Right renal pelvis (tissue), 4 donors: Measurements from ENCODE around the gene BHLHE23. TPM values are rescaled to one million over a fixed set of nuclear protein-coding genes. Genes with fewer than 3 reads are reported as not detected.
"Not testable (repeated sequence)": the region's sequence is repeated elsewhere in the genome, so short reads cannot be mapped to it uniquely, and the experiment has no call there.

ENCODE experiments used
- DNase-seq, 4 donors: peaks; one replicate each; pipeline ENCODE4 v3.0.0-alpha.2; 2013; ENCODE audit warnings: low read depth in 4 of 4, low spot score in 3 of 4, missing footprints in 1 of 4
- polyA plus RNA-seq, 4 donors: library from polyadenylated mRNA; unstranded; fragments of 120-200 nt; gene quantifications; one replicate each; pipeline ENCODE4 v1.2.1, GENCODE V29; 2013; ENCODE audit not compliant: insufficient read length in 4 of 4

BHLHE23 gene
- polyA plus RNA-seq, 4 donors: 0.08 TPM; not detected in 3

DNA sequence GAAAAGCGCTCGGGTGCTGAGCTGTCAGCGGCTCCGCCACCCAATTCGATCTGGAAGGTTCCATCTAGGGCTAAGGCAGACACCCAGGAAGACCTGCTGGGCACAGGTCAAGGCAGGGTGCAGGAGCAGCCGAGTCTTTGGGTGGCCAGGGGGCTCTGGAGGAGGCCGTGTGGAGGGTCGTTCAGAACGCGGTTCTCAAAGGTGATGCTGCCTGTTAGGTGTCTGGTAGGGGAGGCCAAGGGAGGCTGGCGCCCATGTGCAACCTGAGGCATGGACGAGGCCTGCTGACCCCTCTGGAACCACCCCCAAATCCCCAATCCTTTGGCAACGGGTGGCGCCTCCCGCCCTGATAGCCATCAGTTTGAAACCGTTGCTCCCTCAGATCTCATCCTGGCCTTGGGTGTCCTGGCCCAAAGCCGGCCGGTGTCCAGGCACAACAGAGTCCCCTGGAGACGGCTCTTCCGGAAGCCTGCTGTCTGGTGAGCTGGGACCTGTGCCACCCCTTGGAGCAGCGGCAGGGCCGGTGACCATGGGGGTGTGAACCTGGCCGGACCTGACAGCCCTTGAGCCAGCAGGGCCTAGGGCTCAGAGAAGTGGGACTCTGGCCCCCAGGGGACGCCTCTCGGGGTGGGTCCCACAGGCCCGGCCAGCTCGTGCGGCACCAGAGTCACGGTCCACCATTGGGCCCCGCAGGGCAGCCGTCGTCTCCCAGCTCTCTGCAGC is 43.7 kb downstream of the BHLHE23 start:
- no peak for DNase-seq

DNA sequence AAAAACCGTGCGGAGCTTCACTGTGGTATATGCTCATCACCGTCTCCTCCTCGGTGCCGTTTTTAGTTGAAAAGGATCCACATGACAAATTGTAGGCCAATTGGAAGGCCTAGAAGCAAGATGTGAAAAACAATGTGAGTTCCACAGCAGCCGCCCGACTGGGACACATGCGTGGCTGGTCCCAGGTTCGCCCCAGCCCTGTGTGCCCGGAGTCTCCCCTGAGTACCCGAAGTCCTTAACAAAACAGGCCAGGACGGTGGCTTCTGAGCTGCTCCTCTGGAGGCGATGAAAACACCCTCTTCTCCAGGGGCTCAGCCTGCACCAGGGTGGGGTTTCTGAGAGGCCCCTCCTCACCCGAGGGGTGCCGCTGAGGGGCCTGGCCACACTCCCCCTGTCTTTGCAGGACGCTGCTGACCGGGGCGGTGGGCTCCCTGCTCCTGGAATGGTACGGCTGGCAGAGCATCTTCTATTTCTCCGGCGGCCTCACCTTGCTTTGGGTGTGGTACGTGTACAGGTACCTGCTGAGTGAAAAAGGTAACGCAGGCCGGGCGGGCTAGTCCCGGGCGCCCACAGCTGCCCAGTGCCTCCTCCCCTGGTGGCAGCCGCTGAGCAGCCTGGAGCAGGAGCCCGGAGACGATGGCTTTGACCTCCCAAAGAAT is 44.4 kb downstream of the BHLHE23 start:
- no peak for DNase-seq

DNA sequence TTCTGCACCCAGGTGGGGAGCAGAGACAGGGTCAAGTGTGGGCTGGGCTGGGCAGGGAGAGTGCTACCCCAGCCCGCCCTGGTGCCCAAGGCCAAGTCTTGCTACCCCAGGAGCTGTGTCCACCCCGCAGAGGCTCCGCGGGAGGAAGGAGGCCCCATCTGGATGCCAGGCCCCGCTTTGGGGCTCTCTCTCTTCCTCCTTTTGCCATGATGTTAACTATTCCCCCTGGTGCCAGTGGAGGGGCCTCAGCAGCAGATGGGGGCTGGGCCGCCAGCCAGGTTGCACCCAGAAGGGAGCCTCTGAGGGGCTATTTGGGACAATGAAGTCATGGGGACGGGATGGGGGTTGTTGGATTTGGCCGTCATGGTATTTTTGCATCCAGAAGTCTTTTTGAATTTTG is 45.0 kb downstream of the BHLHE23 start:
- DNase-seq: no peak

DNA sequence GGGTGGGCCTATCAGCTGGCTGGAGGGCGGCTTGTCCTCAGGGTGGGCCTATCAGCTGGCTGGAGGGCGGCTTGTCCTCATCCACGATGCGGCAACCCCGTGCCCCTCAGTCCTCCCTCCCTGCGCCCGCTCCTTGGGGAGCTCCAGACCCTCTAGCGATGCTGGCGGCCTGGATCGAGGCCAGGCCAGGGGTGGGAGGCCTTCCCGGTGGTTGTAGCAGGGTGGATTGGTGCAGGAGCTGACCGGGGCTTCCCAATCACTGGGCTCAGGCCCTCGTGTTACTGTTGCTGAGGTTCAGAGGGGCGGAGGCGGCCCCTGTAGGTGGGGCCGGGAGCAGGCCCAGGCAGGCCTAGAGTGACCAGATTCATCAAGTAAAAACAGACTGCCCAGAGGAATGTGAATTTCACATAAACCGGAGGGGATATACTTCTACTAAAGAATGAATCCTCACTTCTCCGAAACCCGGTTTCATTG is 45.4 kb downstream of the BHLHE23 start:
- DNase-seq: no peak

DNA sequence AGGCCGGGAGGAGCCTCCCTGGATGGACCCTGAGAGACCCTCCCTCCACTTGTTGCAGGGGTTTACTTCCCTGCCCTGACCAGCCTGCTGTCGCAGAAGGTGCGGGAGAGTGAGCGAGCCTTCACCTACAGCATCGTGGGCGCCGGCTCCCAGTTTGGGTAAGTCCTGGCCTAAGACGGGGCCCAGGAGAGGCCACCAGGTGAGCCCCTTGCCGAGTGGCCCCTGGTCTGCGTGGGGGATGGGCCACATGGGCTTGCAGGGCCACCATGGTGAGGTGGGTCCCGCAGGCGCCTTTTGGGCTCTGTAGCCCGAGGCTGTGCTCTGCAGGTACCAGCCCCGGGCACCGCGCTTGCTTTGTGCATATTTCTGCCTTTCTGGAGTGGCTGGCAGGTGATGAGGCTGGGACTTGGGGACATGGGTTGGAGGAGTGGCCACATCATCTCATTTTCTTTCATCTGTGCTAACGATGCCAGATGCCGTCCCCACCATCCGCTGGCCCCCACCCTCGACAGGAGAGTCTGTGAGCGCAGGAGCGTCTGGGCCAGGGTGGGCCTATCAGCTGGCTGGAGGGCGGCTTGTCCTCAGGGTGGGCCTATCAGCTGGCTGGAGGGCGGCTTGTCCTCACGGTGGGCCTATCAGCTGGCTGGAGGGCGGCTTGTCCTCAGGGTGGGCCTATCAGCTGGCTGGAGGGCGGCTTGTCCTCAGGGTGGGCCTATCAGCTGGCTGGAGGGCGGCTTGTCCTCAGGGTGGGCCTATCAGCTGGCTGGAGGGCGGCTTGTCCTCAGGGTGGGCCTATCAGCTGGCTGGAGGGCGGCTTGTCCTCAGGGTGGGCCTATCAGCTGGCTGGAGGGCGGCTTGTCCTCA is 46.1 kb downstream of the BHLHE23 start:
- DNase-seq: not testable (repeated sequence)

DNA sequence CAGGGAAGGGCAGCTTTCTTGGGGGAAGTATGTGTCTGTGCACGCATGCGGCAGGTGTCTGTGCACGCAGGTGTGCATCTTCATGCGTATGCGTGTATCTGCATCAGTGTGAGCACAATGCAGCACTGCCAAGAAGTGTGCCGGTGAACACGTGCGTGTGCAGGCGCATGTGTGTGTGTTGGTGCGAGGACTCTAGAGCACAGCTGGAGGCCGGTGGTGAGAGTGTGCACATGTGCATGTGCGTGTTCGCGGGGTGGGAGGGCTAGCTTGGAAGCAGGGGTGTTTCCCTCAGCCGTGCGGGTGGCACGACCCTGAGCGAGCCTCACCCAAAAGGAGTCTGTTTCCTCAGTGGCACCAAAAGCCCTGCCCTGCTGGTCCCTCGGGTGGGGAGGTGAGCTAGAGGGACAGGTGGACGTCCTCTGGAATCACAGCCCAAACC is 46.7 kb downstream of the BHLHE23 start:
- no peak for DNase-seq

DNA sequence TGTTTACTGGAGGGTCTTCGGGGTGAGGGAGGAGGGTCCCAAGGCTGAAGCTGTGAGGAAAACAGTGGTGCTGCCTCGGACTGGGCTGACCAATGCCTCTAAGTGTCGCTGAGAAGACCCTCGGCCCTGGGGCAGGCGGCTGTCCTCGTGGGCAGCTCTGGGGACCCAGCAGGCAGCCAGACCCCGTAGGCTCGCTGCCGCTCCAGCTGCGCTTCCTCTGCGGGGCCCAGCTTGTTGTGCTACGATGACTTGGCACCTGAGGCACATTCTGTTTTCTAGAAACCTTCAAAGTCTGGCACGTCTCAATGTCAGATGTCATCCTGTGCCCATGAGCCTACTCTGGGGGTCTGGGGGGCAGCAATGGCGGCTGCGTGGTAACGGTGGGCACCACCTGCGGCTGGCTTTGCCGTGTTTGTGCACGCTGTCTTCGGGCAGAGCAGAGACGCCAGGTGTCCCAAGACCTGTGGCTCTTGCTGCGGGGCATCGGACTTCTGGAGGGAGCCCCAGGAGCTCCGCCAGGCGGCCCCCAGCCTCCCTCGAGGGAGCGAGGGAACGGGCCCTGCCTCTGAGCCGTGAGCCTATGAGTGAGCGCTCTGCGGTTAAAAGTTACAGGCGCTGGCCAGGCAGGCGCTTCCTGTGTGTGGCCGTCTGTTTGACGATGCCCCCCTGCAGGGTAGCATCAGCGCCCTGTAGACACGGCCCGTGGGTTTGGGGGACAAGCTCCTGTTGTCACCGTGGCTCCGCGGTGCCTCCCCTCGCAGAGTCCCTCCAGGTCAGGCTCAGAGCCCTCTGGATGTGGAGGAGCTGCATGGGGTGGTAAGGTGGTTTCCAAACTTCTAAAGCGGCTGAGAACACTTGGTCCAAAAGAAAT is 47.4 kb downstream of the BHLHE23 start:
- no peak for DNase-seq

DNA sequence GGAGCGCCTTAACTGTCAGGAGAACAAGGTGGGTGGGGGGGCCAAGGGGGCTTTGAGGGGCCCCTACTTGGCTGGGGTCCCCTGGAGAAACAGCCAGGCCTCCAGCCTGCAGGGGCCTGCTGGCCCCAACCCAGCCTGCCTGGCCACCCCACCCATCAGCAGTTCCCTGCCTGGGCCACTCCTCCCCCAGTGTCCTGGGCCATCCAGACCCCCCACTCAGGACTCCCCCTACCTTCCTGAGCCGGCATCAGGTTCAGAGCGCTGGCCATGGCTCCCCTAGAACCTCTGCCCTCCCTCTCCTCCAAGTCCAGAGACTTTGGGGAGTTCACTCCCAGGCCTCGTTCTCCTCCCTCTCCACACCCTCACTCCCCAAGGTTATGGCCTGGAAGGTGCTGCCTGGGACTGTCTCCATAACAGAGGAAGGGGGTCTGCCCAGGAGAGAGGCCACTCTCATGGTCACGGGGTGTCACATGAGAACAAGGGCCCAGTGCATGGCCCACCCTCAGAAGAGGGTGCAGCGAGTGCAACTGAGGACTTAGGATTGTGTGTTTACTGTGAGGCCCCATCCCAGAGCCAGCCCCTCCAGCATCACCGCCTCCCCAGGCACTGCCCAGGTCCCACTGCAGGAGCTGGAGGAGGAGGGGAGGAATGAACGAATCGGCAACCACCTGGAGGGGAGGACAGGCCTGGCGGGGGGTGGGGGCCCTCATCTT is 48.2 kb downstream of the BHLHE23 start:
- no peak for DNase-seq

DNA sequence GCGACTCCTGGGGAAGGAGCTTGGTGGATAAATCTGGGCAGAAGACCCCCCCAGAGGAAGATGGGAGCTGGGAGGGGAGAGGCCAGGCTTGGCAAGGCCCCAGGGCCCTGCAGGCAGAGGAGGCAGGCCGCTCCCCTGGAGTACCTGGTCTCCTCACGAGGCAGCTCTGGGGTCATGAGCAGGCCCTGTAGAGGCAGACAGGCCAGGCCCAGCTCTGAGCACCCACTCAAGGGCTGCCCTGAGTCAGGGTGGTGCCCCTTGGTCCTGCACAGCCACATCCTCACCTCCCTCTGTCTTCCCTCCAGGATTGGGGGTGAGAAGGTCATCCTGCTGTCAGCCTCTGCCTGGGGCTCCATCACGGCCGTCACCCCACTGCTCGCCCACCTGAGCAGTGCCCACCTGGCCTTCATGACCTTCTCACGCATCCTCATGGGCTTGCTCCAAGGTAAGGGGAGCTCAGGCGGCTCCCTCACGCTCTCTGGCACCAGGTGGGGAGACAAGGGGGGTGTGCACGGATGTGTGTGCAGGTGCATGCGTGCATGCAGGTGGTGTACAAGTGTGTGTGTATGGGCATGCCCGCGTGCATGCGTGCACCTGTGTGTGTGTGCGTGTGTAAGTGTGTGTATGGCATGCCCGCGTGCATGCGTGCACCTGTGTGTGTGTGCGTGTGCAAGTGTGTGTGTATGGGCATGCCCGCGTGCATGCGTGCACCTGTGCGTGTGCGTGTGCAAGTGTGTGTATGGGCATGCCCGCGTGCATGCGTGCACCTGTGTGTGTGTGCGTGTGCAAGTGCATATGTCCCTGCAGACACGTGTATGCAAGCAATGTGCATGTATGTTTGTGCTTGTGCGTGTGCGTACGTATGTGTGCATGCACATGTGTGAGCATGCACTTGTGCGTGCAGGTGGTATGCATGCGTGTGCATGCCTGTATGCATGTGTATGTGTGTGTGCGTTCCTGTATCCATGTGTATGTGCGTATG is 49.3 kb downstream of the BHLHE23 start:
- no peak for DNase-seq

DNA sequence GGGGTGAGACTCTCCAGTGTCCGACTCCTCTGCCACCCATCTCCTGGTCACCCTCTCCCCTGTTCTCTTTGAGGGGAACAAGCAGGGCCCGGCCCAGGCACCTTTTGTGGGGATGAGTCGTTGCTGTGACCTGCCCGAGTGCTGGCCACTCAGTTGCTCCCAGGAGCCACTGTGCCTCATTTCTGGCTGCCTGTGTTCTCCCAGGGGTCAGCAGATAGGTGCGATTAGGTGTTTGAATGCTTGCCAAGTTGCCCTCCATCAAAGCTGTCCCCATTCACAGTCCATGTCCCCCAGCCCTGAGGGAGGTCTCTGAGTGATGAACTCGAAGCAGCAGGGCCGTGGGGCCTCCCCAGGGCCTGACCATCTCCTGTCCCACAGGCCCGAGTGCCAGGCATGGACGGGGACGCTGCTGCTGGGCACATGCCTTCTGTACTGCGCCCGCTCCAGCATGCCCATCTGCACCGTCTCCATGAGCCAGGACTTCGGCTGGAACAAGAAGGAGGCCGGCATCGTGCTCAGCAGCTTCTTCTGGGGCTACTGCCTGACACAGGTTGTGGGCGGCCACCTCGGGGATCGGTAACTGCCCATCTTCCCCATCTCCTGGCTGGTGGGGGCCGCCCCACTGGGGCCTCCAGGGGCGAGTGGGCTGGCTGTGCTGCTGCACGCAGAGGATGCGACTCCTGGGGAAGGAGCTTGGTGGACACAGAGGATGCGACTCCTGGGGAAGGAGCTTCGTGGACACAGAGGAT is 50.2 kb downstream of the BHLHE23 start:
- no peak for DNase-seq

Other genes with a start within 250 kb of the BHLHE23 start
- gene MRGBP, start 210.5 kb downstream of the BHLHE23 start, polyA plus RNA-seq: 10 to 100 TPM; 15.7 to 17.1 (median 16.6) TPM
- gene OGFR, start 202.1 kb downstream of the BHLHE23 start, polyA plus RNA-seq: 10 to 100 TPM; 23.8 to 36.0 (median 25.0) TPM
- 10 to 100 TPM; 17.6 to 29.2 (median 24.0) TPM for gene COL9A3, start 189.9 kb downstream of the BHLHE23 start, polyA plus RNA-seq
- 10 to 100 TPM; 12.7 to 13.4 (median 13.0) TPM for gene TCFL5, start 145.1 kb downstream of the BHLHE23 start, polyA plus RNA-seq
- 10 to 100 TPM; 52.3 to 61.3 (median 59.1) TPM for gene DIDO1, start 80.5 kb downstream of the BHLHE23 start, polyA plus RNA-seq
- 10 to 100 TPM; 50.2 to 55.9 (median 50.9) TPM for gene GID8, start 68.8 kb downstream of the BHLHE23 start, polyA plus RNA-seq
- gene SLC17A9, start 54.3 kb downstream of the BHLHE23 start, polyA plus RNA-seq: 1 to 10 TPM; 1.3 to 2.0 (median 1.7) TPM
- 10 to 100 TPM; 43.5 to 50.1 (median 48.4) TPM for gene YTHDF1, start 209.2 kb upstream of the BHLHE23 start, polyA plus RNA-seq
- 1 to 10 TPM in 3 of 4 donors, under 1 TPM in 1; 0.44 to 2.7 (median 2.1) TPM for gene BIRC7, start 228.9 kb upstream of the BHLHE23 start, polyA plus RNA-seq
- gene NKAIN4, start 247.5 kb upstream of the BHLHE23 start, polyA plus RNA-seq: 10 to 100 TPM; 26.0 to 41.5 (median 29.8) TPM